ENCODE data around the gene ZBTB7B.

The ZBTB7B gene

DNA sequence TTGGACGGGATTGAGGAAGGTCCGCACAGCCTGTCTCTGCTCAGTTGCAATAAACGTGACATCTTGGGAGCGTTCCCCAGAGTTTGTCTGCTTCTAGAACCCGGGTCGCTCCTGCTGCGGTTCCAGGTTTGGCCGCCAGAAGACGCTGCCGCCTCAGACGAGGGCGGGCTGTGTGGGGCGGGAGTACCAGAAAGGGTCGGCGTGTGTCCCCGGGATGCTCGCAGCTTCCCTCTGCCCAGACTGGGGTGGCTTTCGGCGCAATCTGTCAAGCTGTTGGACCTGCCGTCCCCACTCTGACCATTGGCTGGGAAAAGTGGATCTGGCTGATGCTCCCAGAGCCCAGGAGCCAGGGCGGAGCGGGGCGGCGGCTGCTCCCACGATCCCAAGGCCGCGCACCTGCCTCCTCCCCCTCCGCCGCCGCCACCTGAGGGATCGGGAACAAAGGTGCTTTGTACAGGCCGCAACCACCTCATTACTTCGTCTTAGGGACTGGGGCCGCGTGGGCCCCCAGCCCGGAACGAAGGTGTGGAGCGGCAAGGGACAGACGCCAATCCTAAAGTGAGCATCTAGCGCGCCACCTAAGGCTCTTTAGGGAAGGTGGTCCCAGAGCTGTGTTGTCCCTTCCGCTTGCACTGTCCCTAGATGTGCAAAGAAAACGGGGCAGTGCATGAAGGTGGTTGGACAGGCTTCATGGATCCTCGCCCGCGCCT is 60.3 kb downstream of the ZBTB7B start:
- no peak for FAIRE-seq

DNA sequence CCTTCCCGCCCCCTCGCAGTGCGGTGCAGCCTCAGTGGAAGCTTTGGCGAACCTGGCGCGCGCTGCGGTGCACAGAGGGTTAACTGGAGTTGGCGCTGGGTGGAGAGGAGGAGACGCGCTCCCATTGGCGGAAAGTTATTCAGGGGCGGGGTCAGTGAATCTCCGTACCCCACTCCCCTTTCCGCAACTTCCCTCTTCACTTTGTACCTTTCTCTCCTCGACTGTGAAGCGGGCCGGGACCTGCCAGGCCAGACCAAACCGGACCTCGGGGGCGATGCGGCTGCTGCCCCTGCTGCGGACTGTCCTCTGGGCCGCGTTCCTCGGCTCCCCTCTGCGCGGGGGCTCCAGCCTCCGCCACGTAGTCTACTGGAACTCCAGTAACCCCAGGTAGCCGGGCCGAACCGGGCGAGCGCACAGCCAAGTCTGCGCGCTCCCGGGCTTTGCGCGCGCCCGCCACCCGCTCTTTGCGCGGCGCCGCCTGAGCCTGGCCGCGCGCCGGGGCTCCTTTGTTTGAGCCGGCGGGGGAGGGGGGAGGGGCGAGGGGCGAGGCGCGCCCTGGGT is 61.0 kb downstream of the ZBTB7B start, which contains the start of gene EFNA4:
Gene EFNA4 (plus strand): TSS at position 191 of the 561 bp plus-strand sequence. CDS start 84 bp downstream, at position 275.
- FAIRE-seq: no peak

DNA sequence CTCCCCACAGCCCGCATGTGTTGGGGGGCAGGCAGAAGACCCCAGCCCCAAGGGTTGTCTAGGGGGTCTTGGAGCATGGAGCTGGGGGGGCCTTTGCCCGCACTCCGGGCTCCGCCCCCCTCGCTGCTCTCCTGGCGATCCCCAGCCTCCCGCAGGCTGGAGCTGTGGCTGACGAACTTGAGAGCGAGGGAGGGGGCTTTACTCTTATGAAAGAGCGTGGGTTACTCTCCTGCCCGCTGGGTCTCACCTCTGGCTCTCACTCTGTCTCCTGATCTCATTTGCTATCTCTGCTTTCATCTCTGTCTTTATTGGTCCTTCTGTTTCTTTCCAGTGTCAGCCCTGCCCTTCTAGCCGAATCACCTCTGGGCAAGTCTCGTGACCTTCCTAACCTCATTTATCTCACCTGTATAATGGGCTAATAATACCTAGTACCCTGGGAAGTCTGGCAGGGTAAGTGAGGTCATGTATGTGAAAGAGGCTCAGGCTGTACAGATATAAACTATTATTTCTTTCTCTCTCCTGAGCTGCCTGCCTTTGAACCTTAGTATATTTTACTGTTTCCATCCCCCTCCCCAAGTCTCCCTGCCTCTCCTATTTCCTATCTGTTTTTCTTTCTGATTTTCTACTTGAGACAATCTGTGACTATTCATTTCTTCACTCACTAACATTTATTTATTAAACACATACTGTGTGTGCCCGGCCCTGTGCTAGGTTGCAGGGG is 61.7 kb downstream of the ZBTB7B start:
- no peak for FAIRE-seq

DNA sequence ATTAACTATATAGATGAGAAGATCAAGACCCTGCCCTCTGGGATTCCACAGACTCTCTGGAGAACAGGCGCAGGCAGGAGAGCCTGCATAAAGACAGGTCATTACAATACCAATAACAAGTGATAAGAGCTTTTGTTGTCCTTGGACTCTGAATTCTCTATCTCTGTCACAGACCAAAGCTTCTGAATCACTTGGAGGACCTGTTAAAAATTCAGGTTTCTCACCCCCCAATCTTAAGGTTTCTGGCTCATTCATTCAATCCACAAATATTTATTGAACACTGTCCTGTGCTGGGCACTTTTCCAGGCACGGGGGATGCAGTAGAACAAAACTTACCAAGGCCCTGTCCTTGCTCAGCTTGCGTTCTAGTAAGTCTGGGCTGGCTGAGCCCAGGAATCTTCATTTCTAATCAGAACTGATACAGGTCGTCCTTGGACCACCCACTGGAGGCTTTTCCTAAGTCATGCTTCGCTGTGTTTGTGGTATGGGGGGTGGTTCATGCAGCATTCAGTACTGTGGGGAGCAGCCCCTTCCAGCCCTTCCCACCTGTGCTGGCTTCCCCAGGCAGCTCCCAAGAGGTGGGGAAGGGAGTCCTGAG is 62.3 kb downstream of the ZBTB7B start:
- no peak for FAIRE-seq

DNA sequence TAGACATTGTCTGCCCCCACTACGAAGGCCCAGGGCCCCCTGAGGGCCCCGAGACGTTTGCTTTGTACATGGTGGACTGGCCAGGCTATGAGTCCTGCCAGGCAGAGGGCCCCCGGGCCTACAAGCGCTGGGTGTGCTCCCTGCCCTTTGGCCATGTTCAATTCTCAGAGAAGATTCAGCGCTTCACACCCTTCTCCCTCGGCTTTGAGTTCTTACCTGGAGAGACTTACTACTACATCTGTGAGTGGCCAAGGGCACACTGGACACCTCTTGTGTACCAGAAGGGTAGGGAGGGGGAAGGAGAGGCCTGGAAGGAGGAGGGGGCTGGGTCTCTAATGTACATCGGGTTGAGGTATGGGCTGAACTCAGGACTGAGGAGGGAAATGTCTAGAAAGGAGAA is 64.2 kb downstream of the ZBTB7B start:
- FAIRE-seq: no peak

Data from colon (tissue), 2 donors.